ENCODE results near the gene SLC6A3. TPM values are rescaled to one million over a fixed set of nuclear protein-coding genes. Genes with fewer than 3 reads are reported as not detected.

The SLC6A3 gene
- total RNA-seq, result not detected in 2 replicates

- no peak for DNase-seq (ENCODE audit: extremely low read depth, low read depth, low spot score)
Observed at GRCh38 chr5:1445313-1445688, at the start of gene SLC6A3. Gene SLC6A3, minus strand, starts transcription at chr5:1445440. Its CDS starts 2,243 bp downstream, at chr5:1443197.

- DNase-seq (ENCODE audit: extremely low read depth, low read depth, low spot score), result no peak
Observed at GRCh38 chr5:1493941-1494340, 48.7 kb upstream of the SLC6A3 start.

GRCh38 chr5:1493413-1493812, 48.2 kb upstream of the SLC6A3 start:
- DNase-seq (ENCODE audit: extremely low read depth, low read depth, low spot score), result no peak

- no peak for DNase-seq (ENCODE audit: extremely low read depth, low read depth, low spot score)
Observed at GRCh38 chr5:1492757-1493156, 47.5 kb upstream of the SLC6A3 start.

GRCh38 chr5:1490376-1490775, 45.1 kb upstream of the SLC6A3 start:
- DNase-seq (ENCODE audit: extremely low read depth, low read depth, low spot score), result no peak

- no peak for DNase-seq (ENCODE audit: extremely low read depth, low read depth, low spot score)
Observed at GRCh38 chr5:1489754-1490153, 44.5 kb upstream of the SLC6A3 start.

GRCh38 chr5:1488882-1489680, 43.8 kb upstream of the SLC6A3 start:
- DNase-seq (ENCODE audit: extremely low read depth, low read depth, low spot score), result no peak

GRCh38 chr5:1487079-1487764, 42.0 kb upstream of the SLC6A3 start:
- no peak for DNase-seq (ENCODE audit: extremely low read depth, low read depth, low spot score)

- DNase-seq (ENCODE audit: extremely low read depth, low read depth, low spot score), result no peak
Observed at GRCh38 chr5:1486271-1486670, 41.0 kb upstream of the SLC6A3 start.

GRCh38 chr5:1485579-1486118, 40.4 kb upstream of the SLC6A3 start:
- no peak for DNase-seq (ENCODE audit: extremely low read depth, low read depth, low spot score)

- no peak for DNase-seq (ENCODE audit: extremely low read depth, low read depth, low spot score)
Observed at GRCh38 chr5:1484730-1485578, 39.7 kb upstream of the SLC6A3 start.

- DNase-seq (ENCODE audit: extremely low read depth, low read depth, low spot score), result no peak
Observed at GRCh38 chr5:1483856-1484729, 38.9 kb upstream of the SLC6A3 start.

- no peak for DNase-seq (ENCODE audit: extremely low read depth, low read depth, low spot score)
Observed at GRCh38 chr5:1483064-1483463, 37.8 kb upstream of the SLC6A3 start.

- DNase-seq (ENCODE audit: extremely low read depth, low read depth, low spot score), result no peak
Observed at GRCh38 chr5:1481959-1482331, 36.7 kb upstream of the SLC6A3 start.

GRCh38 chr5:1481266-1481958, 36.2 kb upstream of the SLC6A3 start:
- DNase-seq (ENCODE audit: extremely low read depth, low read depth, low spot score), result no peak

GRCh38 chr5:1480806-1481205, 35.6 kb upstream of the SLC6A3 start:
- no peak for DNase-seq (ENCODE audit: extremely low read depth, low read depth, low spot score)

- DNase-seq (ENCODE audit: extremely low read depth, low read depth, low spot score), result no peak
Observed at GRCh38 chr5:1480217-1480616, 35.0 kb upstream of the SLC6A3 start.

- DNase-seq (ENCODE audit: extremely low read depth, low read depth, low spot score), result no peak
Observed at GRCh38 chr5:1479581-1480188, 34.4 kb upstream of the SLC6A3 start.

- no peak for DNase-seq (ENCODE audit: extremely low read depth, low read depth, low spot score)
Observed at GRCh38 chr5:1479066-1479465, 33.8 kb upstream of the SLC6A3 start.
